Stimulated activated CD8-positive, alpha-beta memory T cell treated with anti-CD3 and anti-CD28 coated beads, Interleukin-4, amount 100 ng/mL, for 4 hours (primary cell): ENCODE data around the gene KMT5B.

Experiments
- DNase-seq, 2 donors: peaks; one replicate each; pipeline ENCODE4 v3.0.0-alpha.2; 2020; ENCODE audit warnings: low read depth in 2 of 2, low spot score in 1 of 2

KMT5B gene

DNA sequence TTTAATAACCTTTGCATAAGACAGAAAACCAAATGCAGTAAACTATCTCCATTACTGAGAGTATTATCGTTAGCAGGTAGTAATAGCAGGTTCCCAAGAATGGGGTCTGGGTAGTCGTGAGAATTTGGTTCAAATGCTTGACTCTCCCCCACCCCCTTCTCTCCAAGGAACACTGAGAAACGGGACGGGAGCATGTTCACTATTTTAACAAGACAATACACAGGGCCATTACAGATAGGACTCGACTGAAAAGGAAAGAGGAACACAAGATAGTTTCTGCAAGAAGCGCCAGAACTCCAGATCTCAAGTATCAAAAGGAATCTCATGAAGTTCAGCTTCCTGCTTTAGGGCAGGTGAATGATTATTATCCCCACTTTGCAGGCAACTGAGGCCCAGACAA is 27.0 kb downstream of the KMT5B start:
- DNase-seq = no peak

DNA sequence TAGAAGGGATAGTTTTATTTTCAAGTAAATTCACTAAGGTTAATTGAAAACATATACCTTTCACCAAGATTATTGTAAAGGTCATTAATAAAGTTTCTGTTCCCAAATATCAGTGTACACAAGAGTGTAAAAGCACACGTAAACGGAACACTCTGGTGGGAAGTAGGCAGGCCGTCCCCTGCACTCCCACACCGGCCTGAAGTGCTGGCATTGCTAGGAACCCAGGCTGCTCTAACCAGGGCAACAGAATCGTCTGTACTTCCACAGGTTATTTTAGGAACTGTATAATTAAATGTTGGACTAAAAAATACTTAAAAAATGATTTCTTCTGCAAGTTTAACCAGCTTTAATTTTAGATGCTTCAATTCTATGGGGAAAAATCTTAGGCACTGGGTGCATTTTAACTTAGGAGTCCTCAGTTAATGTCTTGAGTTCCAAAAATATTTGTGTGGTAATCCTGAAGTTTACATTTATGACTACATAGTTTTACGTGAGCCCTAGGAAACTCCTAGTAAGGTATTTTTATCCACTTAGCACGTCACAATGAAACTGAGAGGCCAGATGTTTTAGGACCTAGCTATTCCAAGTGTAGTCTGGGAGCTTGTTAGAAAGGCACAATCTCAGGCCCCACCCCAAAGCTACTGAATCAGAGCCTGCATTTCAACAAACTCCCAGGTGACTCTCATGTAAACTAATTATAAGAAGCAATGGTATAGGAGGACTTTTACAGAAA is 31.2 kb downstream of the KMT5B start:
- DNase-seq = no peak

DNA sequence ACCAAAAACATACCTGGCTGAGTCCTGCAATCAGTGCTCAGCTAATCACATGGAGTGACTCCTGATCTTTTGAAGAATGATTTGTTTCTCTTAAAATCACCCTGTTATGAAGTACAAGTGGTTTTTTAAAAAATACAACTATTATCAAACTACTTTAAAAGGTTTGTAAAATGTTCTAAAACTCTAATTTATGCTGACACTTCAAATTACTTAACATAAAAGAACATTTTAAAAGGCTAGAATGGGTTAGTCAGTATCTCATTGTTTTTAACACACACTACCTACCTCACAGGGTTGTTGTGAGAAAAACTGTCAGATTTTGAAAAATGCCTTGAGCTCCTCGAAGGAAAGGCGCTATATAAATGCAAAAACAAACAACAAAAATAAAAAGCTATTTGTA is 33.2 kb downstream of the KMT5B start:
- no peak for DNase-seq

DNA sequence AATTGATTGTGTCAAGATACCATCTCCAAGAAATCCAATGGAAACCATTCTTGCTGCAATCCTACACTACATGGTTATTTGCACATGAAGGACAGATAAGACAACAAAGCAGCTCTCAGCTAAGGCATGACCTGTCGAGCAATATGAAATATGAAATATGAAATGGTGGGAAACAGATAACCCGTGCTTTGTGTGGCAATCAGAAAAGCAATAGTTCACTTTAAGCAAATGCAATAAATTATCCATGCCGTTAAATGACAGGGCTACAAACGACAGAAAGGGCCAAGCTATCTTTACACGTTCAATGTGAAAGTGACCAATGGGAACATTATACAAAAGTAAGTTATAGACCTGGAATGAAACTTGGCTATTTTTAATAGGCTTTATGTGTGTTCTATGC is 35.2 kb downstream of the KMT5B start:
- no peak for DNase-seq

DNA sequence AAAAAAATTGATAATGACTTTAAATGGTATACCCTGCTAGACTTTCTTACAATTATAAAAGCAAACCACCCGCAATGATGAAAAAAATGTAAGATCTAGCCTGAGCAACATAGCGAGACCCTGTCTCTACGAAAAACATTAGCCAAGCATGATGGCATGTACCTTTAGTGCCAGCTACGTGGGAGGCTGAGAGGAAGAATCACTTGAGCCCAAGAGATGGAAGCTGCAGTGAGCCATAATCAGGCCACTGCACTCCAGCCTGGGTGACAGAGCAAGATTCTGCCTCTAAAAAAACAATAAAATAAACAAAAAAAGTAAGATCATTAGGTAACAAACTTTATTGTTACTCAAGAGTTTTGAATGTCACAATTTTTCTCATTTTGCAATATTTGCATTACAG is 39.2 kb downstream of the KMT5B start:
- DNase-seq = no peak

DNA sequence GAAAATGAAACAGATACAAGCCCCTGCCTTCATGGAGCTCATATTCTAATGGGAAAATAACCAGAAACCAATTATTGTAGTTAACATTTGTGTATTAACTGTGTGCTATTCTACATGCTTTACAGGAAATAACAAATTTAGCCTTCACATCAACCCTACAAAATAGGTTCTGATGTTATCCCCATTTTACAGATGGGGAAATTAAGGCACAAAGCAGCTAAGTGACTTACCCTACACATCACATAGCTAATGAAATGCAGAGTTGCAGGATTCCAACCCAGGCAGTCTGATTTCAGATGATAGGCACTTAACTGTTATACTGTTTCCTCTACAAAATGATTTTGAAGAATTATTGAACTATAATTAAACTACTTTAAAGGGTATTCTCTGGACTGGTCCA is 43.7 kb downstream of the KMT5B start:
- DNase-seq = no peak

DNA sequence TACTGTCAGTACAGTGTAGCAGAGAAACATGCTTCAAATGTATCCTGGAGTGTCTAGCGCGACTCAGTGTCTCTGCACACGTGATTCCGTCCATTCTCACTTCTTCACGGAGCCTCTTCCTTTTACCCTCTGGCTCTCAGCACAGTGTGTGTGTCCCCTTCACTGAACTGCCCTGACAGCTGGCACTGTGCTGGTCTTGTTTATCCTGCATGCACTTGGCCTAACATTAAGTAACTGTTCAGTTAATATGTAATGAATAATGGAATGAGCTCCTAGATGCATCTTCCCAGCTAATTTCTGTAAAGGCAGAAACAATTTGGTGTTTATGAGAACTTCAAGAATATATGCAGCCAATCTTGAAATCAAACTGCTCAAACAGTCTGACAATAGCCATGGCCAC is 44.4 kb downstream of the KMT5B start:
- DNase-seq = no peak

DNA sequence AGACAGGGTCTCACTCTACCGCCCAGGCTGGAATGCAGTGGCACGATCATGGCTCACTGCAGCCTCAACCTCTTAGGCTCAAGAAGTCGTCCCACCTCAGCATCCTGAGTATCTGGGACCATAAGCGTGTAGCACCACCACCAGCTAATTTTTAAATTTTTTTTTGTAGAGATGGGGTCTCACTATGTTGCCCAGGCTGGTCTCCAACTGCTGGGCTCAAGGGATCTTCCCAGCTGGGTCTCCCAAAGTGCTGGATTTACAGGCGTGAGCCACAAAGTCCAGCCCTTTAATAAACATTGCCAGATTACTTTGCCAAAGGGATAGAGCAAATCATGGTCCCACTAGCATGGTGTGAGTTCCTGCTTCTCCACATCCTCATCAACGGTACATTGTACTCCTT is 45.6 kb downstream of the KMT5B start:
- no peak for DNase-seq

DNA sequence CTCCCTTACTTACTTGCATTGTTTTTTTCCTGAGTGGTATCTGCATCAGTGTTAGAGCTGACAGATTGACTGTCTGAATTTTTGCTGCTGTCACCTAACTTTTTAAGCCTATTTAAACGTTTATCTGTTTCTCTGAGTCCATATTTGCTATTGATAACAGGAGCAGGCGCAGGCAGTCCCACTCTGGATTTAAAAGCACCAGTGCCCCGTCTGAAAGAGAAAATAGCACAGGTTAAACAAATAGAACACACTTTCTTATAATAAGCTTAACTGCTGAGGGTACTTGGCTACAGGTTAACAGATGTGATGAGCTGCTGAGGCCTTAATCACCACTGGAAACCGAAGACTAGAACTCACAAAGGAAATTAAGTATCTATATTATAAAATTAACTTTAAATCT is 46.1 kb downstream of the KMT5B start:
- DNase-seq = no peak

DNA sequence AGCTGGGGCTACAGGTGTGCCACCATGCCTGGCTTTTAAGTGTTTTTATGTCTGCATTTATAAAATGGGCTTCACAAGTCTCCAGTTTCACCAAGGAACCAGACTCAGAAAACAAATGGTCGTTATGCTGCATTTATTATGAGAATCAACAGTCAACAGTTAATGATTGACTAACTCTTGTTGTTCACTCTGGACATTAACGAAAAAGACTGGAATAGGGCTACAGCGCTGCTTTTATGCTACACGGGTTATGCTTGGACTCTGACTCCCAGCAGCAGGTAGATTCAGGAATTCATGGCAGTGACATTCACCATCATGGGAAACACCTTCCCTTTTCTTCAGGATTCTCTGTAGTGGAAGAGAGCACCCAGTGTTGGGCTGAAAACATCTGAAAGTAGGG is 47.5 kb downstream of the KMT5B start:
- DNase-seq = no peak

DNA sequence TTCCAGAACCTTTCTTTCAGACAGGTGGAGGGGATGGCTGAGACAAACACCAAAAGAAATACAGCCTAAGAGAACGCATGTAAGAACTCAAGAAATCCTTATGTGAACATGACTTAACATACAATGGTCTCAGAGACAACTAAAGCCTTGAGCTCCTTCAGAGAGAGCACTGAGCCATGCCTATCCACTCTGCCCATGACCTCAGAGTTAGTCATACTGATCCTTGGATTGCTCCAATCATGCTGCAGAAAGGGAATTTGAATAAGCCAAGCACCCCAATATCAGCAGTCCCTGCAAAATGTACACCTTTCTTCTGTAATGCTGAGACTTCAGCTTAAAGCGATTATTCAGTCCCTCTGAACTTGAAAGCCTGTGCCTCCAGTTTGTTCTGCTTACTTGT is 48.7 kb downstream of the KMT5B start:
- DNase-seq = no peak

DNA sequence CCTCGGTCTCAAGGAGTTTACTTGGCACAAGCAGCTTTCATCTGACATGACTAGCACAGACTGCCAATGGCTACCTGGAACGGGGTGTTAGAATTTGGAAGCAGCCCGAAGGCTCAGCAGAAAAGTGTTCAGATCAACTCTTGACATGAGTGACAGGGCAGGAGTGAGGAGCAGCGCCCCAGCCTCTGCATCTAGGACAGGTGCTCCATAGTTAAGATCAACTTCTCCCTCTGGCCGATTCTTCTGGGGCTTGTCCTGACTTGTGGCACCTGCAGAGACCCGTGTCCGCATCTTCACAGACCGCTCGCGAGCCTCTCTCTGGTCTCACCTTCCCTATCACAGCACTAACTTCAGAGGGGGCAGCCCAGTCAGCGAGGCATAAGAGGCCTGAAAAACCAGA is 49.4 kb downstream of the KMT5B start:
- DNase-seq = no peak

DNA sequence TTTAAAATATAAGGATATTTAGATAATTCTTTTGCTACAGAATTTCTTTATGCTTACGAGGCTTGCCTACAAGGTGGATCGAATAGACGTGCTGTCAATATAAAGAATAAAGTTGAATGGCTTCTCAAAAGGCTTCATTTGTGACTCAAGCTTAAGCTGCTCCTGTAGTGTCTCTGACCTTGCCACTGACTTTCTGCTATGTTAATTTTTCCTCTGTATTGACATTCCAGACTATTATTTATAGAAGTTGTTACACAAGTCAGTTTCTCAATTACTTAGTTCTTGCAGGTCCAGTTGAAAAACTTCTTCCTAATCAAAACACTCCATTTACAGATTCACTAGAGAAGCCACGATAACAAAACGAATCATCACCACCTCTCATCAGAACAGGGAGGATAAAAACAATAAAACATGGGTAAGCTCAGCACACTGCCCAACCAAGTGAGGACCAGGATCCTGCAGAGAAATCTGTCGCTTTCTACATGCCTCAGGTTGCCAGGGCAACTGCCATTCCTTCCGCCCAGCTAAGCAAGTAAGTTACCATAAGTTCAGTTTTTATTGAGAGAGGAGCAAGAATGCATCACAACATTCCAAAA is 52.9 kb downstream of the KMT5B start:
- DNase-seq = no peak

DNA sequence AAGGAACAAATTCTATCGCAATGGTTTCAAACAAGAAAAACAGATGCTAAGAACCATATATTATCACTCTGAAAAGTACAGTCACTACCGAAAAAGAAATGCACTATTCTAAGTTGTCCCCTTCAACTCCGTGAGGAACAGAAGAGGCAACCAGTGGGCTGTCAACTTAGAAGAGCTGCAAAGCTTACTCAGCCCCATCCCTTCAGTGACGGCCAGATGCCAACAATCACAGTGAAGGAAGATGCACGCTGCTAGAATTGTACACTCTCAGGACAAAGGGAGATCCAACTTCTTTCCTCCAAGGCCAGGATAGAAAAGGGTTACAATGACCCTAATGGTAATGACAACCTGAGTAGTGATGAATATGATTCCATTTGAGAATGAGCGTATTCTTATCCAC is 53.4 kb downstream of the KMT5B start:
- no peak for DNase-seq

DNA sequence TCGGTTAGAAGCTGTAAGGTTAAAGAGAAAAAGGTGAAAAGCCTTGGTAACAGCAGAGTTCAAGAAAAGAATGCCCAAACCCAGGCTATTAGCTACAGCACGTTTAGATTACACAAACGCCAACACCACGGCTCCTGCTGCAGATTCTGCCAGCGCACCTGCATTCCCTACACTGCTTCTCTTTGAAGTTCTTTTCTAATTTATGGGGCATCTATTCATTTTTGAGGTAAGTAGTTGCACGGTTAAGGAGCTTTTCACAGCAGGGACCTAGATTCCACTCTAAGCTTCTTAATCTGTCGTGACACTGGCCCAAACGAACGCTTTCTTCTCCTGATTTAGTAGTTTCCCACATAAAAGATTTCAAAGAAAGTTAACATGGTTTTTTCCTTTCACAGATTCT is 53.9 kb downstream of the KMT5B start:
- DNase-seq = no peak

DNA sequence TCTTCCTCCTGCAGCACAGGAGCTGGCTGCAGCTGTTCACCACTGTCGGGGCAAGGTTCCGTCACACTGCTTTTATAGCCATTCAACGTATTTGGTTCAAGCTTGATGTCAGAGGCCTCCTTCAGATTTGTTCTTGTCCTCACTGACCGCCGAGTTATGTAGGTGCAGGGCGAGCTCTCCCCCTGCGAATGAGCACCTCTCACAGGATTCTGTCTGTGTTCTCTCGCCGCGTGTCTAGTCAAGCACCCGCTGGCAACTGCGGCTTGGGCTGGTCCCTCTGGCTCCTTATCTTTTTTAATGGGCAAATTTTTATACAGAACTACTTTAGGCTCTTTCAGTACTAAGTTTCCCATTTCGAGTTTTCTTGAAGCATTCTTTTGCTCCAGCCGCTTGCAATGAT is 54.5 kb downstream of the KMT5B start:
- no peak for DNase-seq

DNA sequence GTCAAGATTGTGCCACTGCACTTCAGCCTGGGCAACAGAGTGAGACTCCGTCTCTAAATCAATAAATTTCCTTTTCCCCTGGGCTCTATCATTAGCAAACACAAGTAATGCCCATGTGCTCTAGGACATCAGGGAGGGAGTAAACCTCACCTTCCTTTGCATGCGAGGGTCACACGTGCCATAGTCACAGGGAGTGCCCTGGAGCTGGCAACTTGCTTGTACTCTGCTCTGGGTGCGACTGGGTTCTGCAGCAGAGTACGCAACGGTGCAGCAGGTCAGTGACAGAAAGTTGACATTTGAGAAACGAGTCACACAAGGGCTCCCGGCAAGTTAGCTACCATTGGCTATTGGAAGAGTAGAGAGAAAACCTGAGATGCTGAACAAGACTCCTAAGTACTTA is 59.4 kb downstream of the KMT5B start:
- no peak for DNase-seq

DNA sequence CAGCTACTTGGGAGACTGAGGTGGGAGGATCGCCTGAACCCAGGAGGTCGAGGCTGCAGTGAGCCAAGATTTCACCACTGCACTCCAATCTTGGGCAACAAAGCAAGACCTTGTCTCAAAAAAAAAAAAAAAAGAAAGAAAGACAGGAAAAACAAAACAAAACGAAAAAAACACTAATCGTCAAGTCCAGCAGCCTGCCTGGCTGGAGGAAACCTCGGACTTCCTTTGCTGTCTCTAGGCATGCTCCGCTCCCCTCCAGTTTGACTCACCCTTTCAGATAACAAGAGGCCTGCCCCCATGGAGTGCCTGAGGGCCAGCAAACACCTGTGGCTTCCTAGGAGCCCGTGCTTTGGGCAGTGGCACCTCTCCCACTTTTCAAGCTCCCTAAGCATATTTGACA is 63.1 kb downstream of the KMT5B start:
- no peak for DNase-seq

DNA sequence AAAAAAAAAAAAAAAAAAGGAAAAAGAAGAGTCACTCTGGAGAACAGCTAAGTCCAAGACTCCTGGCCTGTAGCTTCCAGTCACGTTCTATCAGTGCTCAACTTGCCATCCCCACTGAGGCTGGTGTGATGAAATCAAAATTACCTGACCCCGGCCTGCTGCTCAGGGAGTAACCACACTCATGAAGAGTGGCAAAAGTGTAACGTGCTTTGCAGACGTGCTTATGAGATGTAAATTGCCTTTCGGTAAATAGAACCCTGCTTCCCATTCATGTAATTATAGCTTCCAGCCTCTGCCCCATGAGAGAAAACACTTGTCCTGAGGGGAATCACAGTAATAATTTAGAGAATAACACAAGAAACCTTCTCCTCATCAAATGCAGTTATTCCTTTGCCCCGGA is 63.7 kb downstream of the KMT5B start:
- DNase-seq = no peak

DNA sequence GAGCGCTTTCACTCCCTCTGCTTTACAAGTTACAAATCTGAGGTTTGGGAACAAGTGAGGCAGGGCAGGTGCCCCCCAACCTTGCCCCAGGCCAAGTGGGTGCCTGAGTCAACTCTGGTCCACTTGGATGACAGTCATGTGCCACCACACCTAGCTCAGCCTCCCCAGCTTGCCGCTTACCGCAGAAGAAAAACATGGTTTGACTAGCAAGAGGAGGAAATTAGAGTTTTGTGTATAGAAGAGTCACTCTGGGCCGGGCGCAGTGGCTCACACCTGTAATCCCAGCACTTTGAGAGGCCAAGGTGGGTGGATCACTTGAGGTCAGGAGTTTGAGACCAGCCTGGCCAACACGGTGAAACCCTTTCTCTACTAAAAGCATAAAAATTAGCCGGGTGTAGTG is 64.2 kb downstream of the KMT5B start:
- no peak for DNase-seq

DNA sequence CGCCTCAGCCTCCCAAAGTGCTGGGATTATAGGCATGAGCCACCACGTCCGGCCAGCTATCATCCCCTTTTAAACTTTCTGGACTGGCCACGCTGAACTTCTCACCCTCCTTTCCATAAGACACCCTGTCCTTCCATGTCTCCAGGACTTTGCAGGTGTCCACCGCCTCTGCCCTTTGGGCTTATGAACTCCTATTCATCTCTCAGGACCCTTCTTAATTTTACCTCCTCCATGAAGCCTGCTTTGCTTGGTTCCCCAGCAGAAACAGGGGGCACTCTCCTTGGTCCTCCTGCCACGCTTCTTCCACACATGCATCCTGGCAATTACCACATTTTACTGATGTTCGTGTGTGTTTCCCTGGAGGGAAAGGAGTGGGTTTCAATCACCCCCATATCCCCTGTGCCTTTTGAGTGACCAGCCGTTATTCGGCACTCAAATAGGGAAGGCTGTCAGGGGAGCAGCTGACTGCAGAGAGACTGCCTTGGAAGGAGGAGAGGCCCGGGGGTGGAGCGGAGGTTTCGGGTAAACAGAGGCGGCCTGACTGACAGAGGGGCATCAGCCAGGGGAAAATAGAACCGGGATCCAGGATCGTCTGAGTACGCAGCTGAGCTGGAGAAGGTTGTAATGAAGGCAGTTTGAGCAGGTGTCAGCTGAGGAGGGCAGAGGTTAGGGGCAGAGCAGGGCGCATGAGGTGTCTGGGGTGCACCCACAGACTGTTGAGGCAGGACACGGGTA is 64.9 kb downstream of the KMT5B start:
- DNase-seq = no peak

DNA sequence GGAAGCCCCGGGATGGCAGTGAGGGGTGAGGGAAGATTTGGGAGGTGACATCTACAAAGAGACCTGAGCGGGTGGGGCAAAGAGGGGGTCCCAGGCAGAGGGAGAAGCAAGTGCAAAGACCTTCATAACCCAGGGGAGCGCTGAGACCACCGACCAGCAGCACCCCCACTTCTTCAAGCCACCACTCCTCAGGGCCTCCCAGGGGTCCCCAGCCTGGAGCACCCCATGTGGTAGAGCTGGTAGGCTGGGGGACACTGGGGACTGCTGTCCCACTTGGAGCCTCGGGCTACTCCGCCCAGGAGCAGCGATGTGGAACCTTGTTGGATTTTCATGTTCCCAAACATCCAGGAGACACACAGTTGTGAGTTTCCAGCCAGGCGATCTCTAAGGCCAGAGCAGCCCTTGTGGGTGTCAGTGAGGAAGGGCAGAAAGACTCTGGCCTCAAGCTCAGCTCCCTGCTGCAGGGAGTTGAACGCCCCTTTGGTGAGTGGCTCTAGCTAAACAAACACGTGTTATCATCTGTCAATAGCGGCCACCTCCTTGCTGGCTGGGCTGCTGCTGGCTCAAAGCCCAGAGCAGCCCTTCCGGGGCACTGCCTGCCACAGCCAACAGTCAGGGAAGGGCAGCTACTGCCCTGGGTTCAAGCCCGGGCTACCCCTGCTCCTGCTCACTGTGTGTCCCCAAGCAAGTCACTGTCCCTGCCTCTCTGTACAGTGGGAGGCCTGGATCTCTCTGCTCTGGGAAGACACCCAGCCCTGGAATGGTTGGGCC is 66.2 kb downstream of the KMT5B start:
- DNase-seq = no peak
